22Rv1 (cell line): ENCODE results near the gene HIGD2B.

Source experiments
- CTCF ChIP-seq: fragments of 450-650 bp; IDR thresholded peaks from 2 replicates; pipeline ENCODE4 v1.5.1; 2017; ENCODE audit warnings: mild to moderate bottlenecking
- ZFX ChIP-seq: fragments of 450-650 bp; IDR thresholded peaks from 2 replicates; pipeline ENCODE4 v1.6.1; 2017; ENCODE audit warnings: antibody characterized with exemption, borderline replicate concordance

GRCh38 chr15:72706266-72706665 is 20.3 kb upstream of the HIGD2B start:
- TF ChIP-seq CTCF (no peak), ZFX (no peak)
